Germinal center (tissue), 1 donor: ENCODE data around the gene MOK.

ENCODE experiments used
- DNase-seq: peaks from one replicate; pipeline ENCODE4 v3.0.0; 2012; ENCODE audit warnings: mixed read lengths, low spot score

Gene MOK

GRCh38 chr14:102205560-102205959 lies 99.4 kb downstream of the MOK start:
- no peak for DNase-seq

- DNase-seq, result no peak
Measured at GRCh38 chr14:102203382-102203781, 101.6 kb downstream of the MOK start.

GRCh38 chr14:102202944-102203343 lies 102.0 kb downstream of the MOK start:
- DNase-seq, result no peak

- no peak for DNase-seq
Measured at GRCh38 chr14:102201776-102202175, 103.2 kb downstream of the MOK start.

GRCh38 chr14:102201353-102201738 lies 103.6 kb downstream of the MOK start:
- no peak for DNase-seq

GRCh38 chr14:102200690-102201352 lies 104.1 kb downstream of the MOK start:
- DNase-seq, result no peak

GRCh38 chr14:102197317-102197853 lies 107.6 kb downstream of the MOK start:
- no peak for DNase-seq

- DNase-seq, result no peak
Measured at GRCh38 chr14:102196902-102197230, 108.1 kb downstream of the MOK start.

GRCh38 chr14:102196039-102196901 lies 108.7 kb downstream of the MOK start:
- no peak for DNase-seq

GRCh38 chr14:102195446-102195845 lies 109.5 kb downstream of the MOK start:
- DNase-seq, result no peak

- DNase-seq, result no peak
Measured at GRCh38 chr14:102194856-102195255, 110.1 kb downstream of the MOK start.

- no peak for DNase-seq
Measured at GRCh38 chr14:102192840-102193502, 112.0 kb downstream of the MOK start.

- DNase-seq, result no peak
Measured at GRCh38 chr14:102189874-102190273, 115.1 kb downstream of the MOK start.

GRCh38 chr14:102188187-102188586 lies 116.8 kb downstream of the MOK start:
- no peak for DNase-seq

- no peak for DNase-seq
Measured at GRCh38 chr14:102187568-102188001, 117.4 kb downstream of the MOK start.

GRCh38 chr14:102187044-102187443 lies 117.9 kb downstream of the MOK start:
- no peak for DNase-seq

GRCh38 chr14:102185360-102185759 lies 119.6 kb downstream of the MOK start:
- no peak for DNase-seq

- DNase-seq, result no peak
Measured at GRCh38 chr14:102184316-102185035, 120.5 kb downstream of the MOK start.

- no peak for DNase-seq
Measured at GRCh38 chr14:102183886-102184285, 121.1 kb downstream of the MOK start.

- no peak for DNase-seq
Measured at GRCh38 chr14:102182936-102183619, 121.9 kb downstream of the MOK start.

- DNase-seq, result no peak
Measured at GRCh38 chr14:102182190-102182589, 122.8 kb downstream of the MOK start.
